ENCODE measurements around the gene IFT22. TPM values are rescaled to one million over a fixed set of nuclear protein-coding genes. Genes with fewer than 3 reads are reported as not detected.
A peak's percentile ranks its signal among the peaks of the same experiment; 100 is the strongest.
"Not testable (repeated sequence)": the region's sequence is repeated elsewhere in the genome, so short reads cannot be mapped to it uniquely, and the experiment has no call there.

IFT22 gene
- total RNA-seq, 2 experiments from 2014 or later = 4.7 to 4.8 TPM

- not testable (repeated sequence) for DNase-seq; H3K36me3 Mint-ChIP-seq; ATAC-seq; H3K27ac Mint-ChIP-seq; H3K4me3 Mint-ChIP-seq; H3K9me3 Mint-ChIP-seq (ENCODE audit: low read depth); H3K27me3 Mint-ChIP-seq
- CTCF ChIA-PET = interaction anchor here (1.1 kb wide), 1 partner anchor 255 kb away, joined by 3 read pairs; no protein-coding TSS in a partner anchor
- H3K4me1 Mint-ChIP-seq = peaks cover 16% of the 10 kb centered on the region
These were observed 26.9 kb upstream of the IFT22 start for GRCh38 chr7:101348456-101349067.

- no peaks in the 10 kb centered on the region for H3K36me3 Mint-ChIP-seq
- H3K27ac Mint-ChIP-seq = no peak overlapping the region
- no peaks in the 10 kb centered on the region for H3K27me3 Mint-ChIP-seq
- H3K9me3 Mint-ChIP-seq (ENCODE audit: low read depth) = no peaks in the 10 kb centered on the region
- ATAC-seq = no peak
- H3K4me3 Mint-ChIP-seq = no peak overlapping the region
- no peak for DNase-seq
- CTCF ChIA-PET = interaction anchor here (0.7 to 1.1 kb wide), 2 partner anchors 9 to 256 kb away, joined by 3 read pairs; no protein-coding TSS in a partner anchor
- peaks cover 10% of the 10 kb centered on the region for H3K4me1 Mint-ChIP-seq
These were observed 25.9 kb upstream of the IFT22 start for GRCh38 chr7:101347477-101347876.

- H3K4me1 Mint-ChIP-seq = no peaks in the 10 kb centered on the region
- no peaks in the 10 kb centered on the region for H3K36me3 Mint-ChIP-seq
- ATAC-seq (no peak), DNase-seq (no peak)
- H3K27me3 Mint-ChIP-seq = peaks cover 5% of the 10 kb centered on the region
- H3K4me3 Mint-ChIP-seq = no peak overlapping the region
- no peaks in the 10 kb centered on the region for H3K9me3 Mint-ChIP-seq (ENCODE audit: low read depth)
- no peak overlapping the region for H3K27ac Mint-ChIP-seq
- CTCF ChIA-PET = no interaction called here
These were observed 21.3 kb upstream of the IFT22 start for GRCh38 chr7:101342892-101343291.

- H3K4me3 Mint-ChIP-seq = no peak overlapping the region
- no peaks in the 10 kb centered on the region for H3K36me3 Mint-ChIP-seq
- H3K27me3 Mint-ChIP-seq = peaks cover 8% of the 10 kb centered on the region
- DNase-seq = no peak
- H3K9me3 Mint-ChIP-seq (ENCODE audit: low read depth) = no peaks in the 10 kb centered on the region
- no peaks in the 10 kb centered on the region for H3K4me1 Mint-ChIP-seq
- ATAC-seq = no peak
- H3K27ac Mint-ChIP-seq = no peak overlapping the region
- CTCF ChIA-PET = interaction anchor here (1.1 to 1.4 kb wide), 2 partner anchors 24 to 72 kb away, joined by 3 read pairs; no protein-coding TSS in a partner anchor
These were observed 18.8 kb upstream of the IFT22 start for GRCh38 chr7:101340379-101340778.

- no peak for ATAC-seq
- no peak for DNase-seq
- H3K27ac Mint-ChIP-seq = no peak overlapping the region
These were observed 12.3 kb upstream of the IFT22 start for GRCh38 chr7:101333912-101334311.

GRCh38 chr7:101332026-101332425 lies 10.4 kb upstream of the IFT22 start:
- Mint-ChIP-seq H3K36me3 (no peaks in the 10 kb centered on the region), H3K9me3 (ENCODE audit: low read depth) (no peaks in the 10 kb centered on the region), H3K27ac (no peak overlapping the region), H3K27me3 (peaks cover 5% of the 10 kb centered on the region), H3K4me3 (no peak overlapping the region), H3K4me1 (peaks cover 14% of the 10 kb centered on the region)
- CTCF ChIA-PET = interaction anchor here (2.6 kb wide), 1 partner anchor 17 kb away, joined by 18 read pairs; no protein-coding TSS in a partner anchor
- DNase-seq (no peak), ATAC-seq (no peak)

More at GRCh38 chr7:101333912-101334311, 12.3 kb upstream of the IFT22 start:
- H3K36me3 Mint-ChIP-seq = no peaks in the 10 kb centered on the region
- H3K9me3 Mint-ChIP-seq (ENCODE audit: low read depth) = no peaks in the 10 kb centered on the region
- CTCF ChIA-PET = interaction anchor here (1.1 to 2.6 kb wide), 3 partner anchors 13 to 78 kb away, joined by 3 to 18 read pairs (median 7); partner anchors contain the start of gene IFT22
- H3K4me3 Mint-ChIP-seq = no peak overlapping the region
- H3K4me1 Mint-ChIP-seq = peaks cover 14% of the 10 kb centered on the region
- H3K27me3 Mint-ChIP-seq = peaks cover 5% of the 10 kb centered on the region

GRCh38 chr7:101330011-101330484 lies 8.4 kb upstream of the IFT22 start:
- Mint-ChIP-seq H3K36me3 (no peaks in the 10 kb centered on the region), H3K9me3 (ENCODE audit: low read depth) (no peaks in the 10 kb centered on the region), H3K27ac (no peak overlapping the region), H3K4me1 (peaks cover 14% of the 10 kb centered on the region), H3K4me3 (no peak overlapping the region), H3K27me3 (peaks cover 4% of the 10 kb centered on the region)
- no peak for DNase-seq
- CTCF ChIA-PET = no interaction called here
- ATAC-seq = no peak

- Mint-ChIP-seq H3K36me3 (no peaks in the 10 kb centered on the region), H3K9me3 (ENCODE audit: low read depth) (no peaks in the 10 kb centered on the region), H3K27ac (no peak overlapping the region), H3K4me3 (no peak overlapping the region), H3K4me1 (peaks cover 8% of the 10 kb centered on the region), H3K27me3 (peaks cover 2% of the 10 kb centered on the region)
- ATAC-seq (no peak), DNase-seq (no peak)
- CTCF ChIA-PET = no interaction called here
These were observed 6.5 kb upstream of the IFT22 start for GRCh38 chr7:101328159-101328558.

- no peaks in the 10 kb centered on the region for H3K36me3 Mint-ChIP-seq
- no peaks in the 10 kb centered on the region for H3K27me3 Mint-ChIP-seq
- CTCF ChIA-PET = interaction anchor here (2.3 kb wide), 1 partner anchor 29 kb away, joined by 5 read pairs; no protein-coding TSS in a partner anchor
- DNase-seq (no peak), ATAC-seq (no peak)
- no peak overlapping the region for H3K27ac Mint-ChIP-seq
- H3K9me3 Mint-ChIP-seq (ENCODE audit: low read depth) = no peaks in the 10 kb centered on the region
- H3K4me3 Mint-ChIP-seq = no peak overlapping the region
- H3K4me1 Mint-ChIP-seq = peaks cover 11% of the 10 kb centered on the region
These were observed 2.2 kb downstream of the IFT22 start for GRCh38 chr7:101319401-101319800.

GRCh38 chr7:101315336-101315735 lies 6.3 kb downstream of the IFT22 start:
- DNase-seq (peak; percentile 67), ATAC-seq (no peak)
- H3K27me3 Mint-ChIP-seq = no peaks in the 10 kb centered on the region
- H3K36me3 Mint-ChIP-seq = peaks cover 12% of the 10 kb centered on the region
- CTCF ChIA-PET = interaction anchor here (0.6 to 2.4 kb wide), 15 partner anchors 9 to 189 kb away, joined by 3 to 18 read pairs (median 4); partner anchors contain the start of genes AP1S1 and SERPINE1
- H3K9me3 Mint-ChIP-seq (ENCODE audit: low read depth) = peaks cover 7% of the 10 kb centered on the region
- no peaks in the 10 kb centered on the region for H3K4me1 Mint-ChIP-seq
- H3K27ac Mint-ChIP-seq = no peak overlapping the region
- no peak overlapping the region for H3K4me3 Mint-ChIP-seq

GRCh38 chr7:101308245-101309085 lies 13.1 kb downstream of the IFT22 start:
- H3K36me3 Mint-ChIP-seq = peaks cover 24% of the 10 kb centered on the region
- ATAC-seq = peak; percentile 87
- H3K27me3 Mint-ChIP-seq = peaks cover 25% of the 10 kb centered on the region
- H3K9me3 Mint-ChIP-seq (ENCODE audit: low read depth) = peaks cover 11% of the 10 kb centered on the region
- DNase-seq = peak; percentile 63
- CTCF ChIA-PET = interaction anchor here (1.3 to 2.3 kb wide), 2 partner anchors 13 to 18 kb away, joined by 4 to 10 read pairs; partner anchors contain the start of gene IFT22
- H3K4me1 Mint-ChIP-seq = peaks cover 3% of the 10 kb centered on the region
- H3K4me3 Mint-ChIP-seq = peak overlapping the region; percentile 82
- H3K27ac Mint-ChIP-seq = peak overlapping the region; percentile 68

- DNase-seq (no peak), ATAC-seq (no peak)
- H3K36me3 Mint-ChIP-seq = peaks cover 20% of the 10 kb centered on the region
- CTCF ChIA-PET = no interaction called here
- H3K4me1 Mint-ChIP-seq = peaks cover 3% of the 10 kb centered on the region
- H3K27ac Mint-ChIP-seq = no peak overlapping the region
- peaks cover 10% of the 10 kb centered on the region for H3K9me3 Mint-ChIP-seq (ENCODE audit: low read depth)
- H3K4me3 Mint-ChIP-seq = no peak overlapping the region
- peaks cover 39% of the 10 kb centered on the region for H3K27me3 Mint-ChIP-seq
These were observed 15.3 kb downstream of the IFT22 start for GRCh38 chr7:101306307-101306706.

GRCh38 chr7:101303102-101303701 lies 18.4 kb downstream of the IFT22 start:
- H3K4me1 Mint-ChIP-seq = peaks cover 2% of the 10 kb centered on the region
- no peak for DNase-seq
- H3K4me3 Mint-ChIP-seq = no peak overlapping the region
- H3K9me3 Mint-ChIP-seq (ENCODE audit: low read depth) = peaks cover 10% of the 10 kb centered on the region
- ATAC-seq = no peak
- no peak overlapping the region for H3K27ac Mint-ChIP-seq
- peaks cover 16% of the 10 kb centered on the region for H3K36me3 Mint-ChIP-seq
- CTCF ChIA-PET = no interaction called here
- H3K27me3 Mint-ChIP-seq = peaks cover 62% of the 10 kb centered on the region

Measured in activated CD8-positive, alpha-beta memory T cell treated with anti-CD3 and anti-CD28 coated beads, Interleukin-2, amount 10 ng/mL, durations not matched to agents 7 days and 5 days (primary cell).